ENCODE results near the gene SLX9. TPM values are rescaled to one million over a fixed set of nuclear protein-coding genes. Genes with fewer than 3 reads are reported as not detected.

The SLX9 gene
- total RNA-seq, 1 donor from 2014 or later: 38.8 TPM

DNA sequence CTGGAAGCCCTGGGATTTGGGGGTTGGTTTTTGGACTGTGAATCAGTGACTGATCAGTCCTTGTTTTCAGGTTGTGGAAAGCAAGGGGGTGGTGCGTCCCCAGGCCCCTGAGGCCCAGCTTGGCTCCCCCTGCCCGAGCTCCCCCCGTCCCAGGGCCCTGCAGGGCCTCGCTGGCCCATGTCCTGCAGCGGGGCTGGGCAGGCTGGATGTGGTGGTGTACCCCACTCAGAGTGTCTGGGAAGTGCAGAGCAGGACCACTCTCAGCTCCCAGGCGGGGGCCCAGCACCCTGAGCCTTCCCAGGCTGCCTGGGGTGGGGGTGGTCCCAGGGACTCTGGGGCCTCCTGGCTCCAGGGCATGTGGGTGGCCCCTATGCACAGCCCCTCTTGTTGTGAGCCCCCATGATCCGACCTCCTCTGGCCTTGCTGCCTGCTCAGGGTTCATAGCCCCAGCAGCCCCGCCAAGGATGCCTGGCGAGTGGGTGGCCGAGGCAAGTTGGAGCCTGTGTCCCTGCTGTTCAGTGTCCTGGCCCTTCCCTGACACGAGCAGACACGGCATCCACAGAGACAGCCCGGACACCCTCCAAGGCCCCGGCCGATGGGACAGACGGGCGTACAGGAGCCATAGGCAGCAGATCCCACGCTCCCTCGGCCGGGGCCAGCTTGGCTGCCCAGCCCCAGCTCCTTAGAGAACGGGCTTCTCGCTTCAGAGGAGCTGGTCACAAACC lies 37.9 kb downstream of the SLX9 start:
- FAIRE-seq (no peak), DNase-seq (ENCODE audit: low read depth) (no peak)
- Mint-ChIP-seq H3K4me3 (ENCODE audit: unreplicated experiment) (no peak overlapping the region), H3K27me3 (ENCODE audit: low read depth, unreplicated experiment) (no peaks in the 10 kb centered on the region), H3K4me1 (ENCODE audit: low read depth, unreplicated experiment) (peaks cover 7% of the 10 kb centered on the region), H3K36me3 (ENCODE audit: low read depth, unreplicated experiment) (peaks cover 5% of the 10 kb centered on the region), H3K27ac (ENCODE audit: unreplicated experiment) (no peak overlapping the region), H3K9me3 (ENCODE audit: unreplicated experiment) (peaks cover 2% of the 10 kb centered on the region)
- Histone ChIP-seq H3K36me3 (ENCODE audit: insufficient read depth, low read length) (no peaks in the 10 kb centered on the region), H3K27ac (ENCODE audit: low read depth, low read length) (no peak overlapping the region), H3K27me3 (ENCODE audit: insufficient read depth, low read length) (no peaks in the 10 kb centered on the region), H3K4me1 (ENCODE audit: insufficient read depth, low read length) (peaks cover 8% of the 10 kb centered on the region), H3K79me2 (ENCODE audit: insufficient read depth, low read length) (no peaks in the 10 kb centered on the region), H3K4me3 (ENCODE audit: insufficient read depth, low read depth, low read length) (no peak overlapping the region), H2AFZ (ENCODE audit: low read depth, low read length) (no peak overlapping the region), H4K20me1 (ENCODE audit: insufficient read depth, low read length) (peaks cover 15% of the 10 kb centered on the region), H3K9me3 (ENCODE audit: insufficient read depth, low read depth, low read length) (no peaks in the 10 kb centered on the region), H3K9ac (ENCODE audit: low read length) (no peak overlapping the region), H3K4me2 (ENCODE audit: low read length) (no peak overlapping the region)
- TF ChIP-seq, protein P1, sequence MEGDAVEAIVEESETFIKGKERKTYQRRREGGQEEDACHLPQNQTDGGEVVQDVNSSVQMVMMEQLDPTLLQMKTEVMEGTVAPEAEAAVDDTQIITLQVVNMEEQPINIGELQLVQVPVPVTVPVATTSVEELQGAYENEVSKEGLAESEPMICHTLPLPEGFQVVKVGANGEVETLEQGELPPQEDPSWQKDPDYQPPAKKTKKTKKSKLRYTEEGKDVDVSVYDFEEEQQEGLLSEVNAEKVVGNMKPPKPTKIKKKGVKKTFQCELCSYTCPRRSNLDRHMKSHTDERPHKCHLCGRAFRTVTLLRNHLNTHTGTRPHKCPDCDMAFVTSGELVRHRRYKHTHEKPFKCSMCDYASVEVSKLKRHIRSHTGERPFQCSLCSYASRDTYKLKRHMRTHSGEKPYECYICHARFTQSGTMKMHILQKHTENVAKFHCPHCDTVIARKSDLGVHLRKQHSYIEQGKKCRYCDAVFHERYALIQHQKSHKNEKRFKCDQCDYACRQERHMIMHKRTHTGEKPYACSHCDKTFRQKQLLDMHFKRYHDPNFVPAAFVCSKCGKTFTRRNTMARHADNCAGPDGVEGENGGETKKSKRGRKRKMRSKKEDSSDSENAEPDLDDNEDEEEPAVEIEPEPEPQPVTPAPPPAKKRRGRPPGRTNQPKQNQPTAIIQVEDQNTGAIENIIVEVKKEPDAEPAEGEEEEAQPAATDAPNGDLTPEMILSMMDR (IDR thresholded peaks at IDR 0.05; ENCODE audit: insufficient read depth, low read depth, low read length): no peak
- no peak for TF ChIP-seq EZH2 (IDR thresholded peaks at IDR 0.05; ENCODE audit: insufficient read depth, low read length)

DNA sequence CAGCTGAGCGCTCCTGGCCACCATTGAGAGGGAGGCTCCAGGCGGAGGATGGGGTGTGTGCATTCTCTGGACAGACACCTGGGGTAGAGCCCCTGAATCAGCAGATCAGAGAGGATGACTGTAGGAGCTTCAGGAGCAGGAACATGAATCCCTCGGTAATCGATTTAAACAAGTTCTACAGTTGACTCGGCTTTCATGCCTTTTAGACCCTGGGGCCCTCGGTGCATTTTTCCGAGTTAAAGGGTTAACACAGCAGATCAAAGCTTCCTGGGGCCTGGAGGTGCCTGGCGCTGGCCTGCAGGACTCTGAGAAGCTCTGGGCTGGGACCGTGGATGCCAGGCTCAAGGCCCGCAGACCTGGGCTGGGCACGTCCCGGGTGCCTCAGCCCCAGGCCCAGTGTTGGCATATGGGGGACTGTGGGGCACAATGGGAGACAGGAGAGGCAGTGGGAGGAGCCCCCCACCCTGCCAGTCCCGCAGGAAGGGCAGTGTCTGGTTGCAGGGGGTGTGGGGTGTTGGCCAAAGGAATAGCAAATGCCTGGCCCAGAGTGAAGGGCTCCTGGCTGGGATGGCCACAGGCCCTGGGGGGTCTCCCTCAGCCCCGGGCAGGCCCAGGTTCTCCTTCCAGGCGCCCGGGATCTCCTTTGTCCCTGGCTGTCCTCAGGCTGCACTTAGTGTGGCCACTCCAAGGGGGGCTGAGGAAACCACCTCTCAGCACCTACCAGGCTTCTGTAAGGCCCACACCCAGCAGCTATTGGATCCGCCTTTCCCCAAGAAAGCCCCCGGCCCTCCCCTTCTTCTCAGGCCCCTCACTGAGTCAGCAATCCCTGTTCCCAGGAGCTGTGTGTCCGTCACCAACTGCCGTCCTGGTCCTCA lies 40.1 kb downstream of the SLX9 start:
- peaks cover 5% of the 10 kb centered on the region for H3K36me3 Mint-ChIP-seq (ENCODE audit: low read depth, unreplicated experiment)
- peaks cover 2% of the 10 kb centered on the region for H3K9me3 Mint-ChIP-seq (ENCODE audit: unreplicated experiment)
- H3K27me3 ChIP-seq (ENCODE audit: insufficient read depth, low read length): no peaks in the 10 kb centered on the region
- H3K79me2 ChIP-seq (ENCODE audit: insufficient read depth, low read length): no peaks in the 10 kb centered on the region
- H3K27ac Mint-ChIP-seq (ENCODE audit: unreplicated experiment): no peak overlapping the region
- H3K4me3 ChIP-seq (ENCODE audit: insufficient read depth, low read depth, low read length): no peak overlapping the region
- H3K4me2 ChIP-seq (ENCODE audit: low read length): no peak overlapping the region
- no peak overlapping the region for H2AFZ ChIP-seq (ENCODE audit: low read depth, low read length)
- FAIRE-seq (no peak), DNase-seq (ENCODE audit: low read depth) (no peak)
- TF ChIP-seq EZH2 (IDR thresholded peaks at IDR 0.05; ENCODE audit: insufficient read depth, low read length): no peak
- TF ChIP-seq, protein P1 (IDR thresholded peaks at IDR 0.05; ENCODE audit: insufficient read depth, low read depth, low read length): no peak
- H3K27me3 Mint-ChIP-seq (ENCODE audit: low read depth, unreplicated experiment): no peaks in the 10 kb centered on the region
- peaks cover 7% of the 10 kb centered on the region for H4K20me1 ChIP-seq (ENCODE audit: insufficient read depth, low read length)
- no peak overlapping the region for H3K4me3 Mint-ChIP-seq (ENCODE audit: unreplicated experiment)
- peaks cover 15% of the 10 kb centered on the region for H3K4me1 ChIP-seq (ENCODE audit: insufficient read depth, low read length)
- no peak overlapping the region for H3K27ac ChIP-seq (ENCODE audit: low read depth, low read length)
- H3K9ac ChIP-seq (ENCODE audit: low read length): no peak overlapping the region
- no peaks in the 10 kb centered on the region for H3K36me3 ChIP-seq (ENCODE audit: insufficient read depth, low read length)
- no peaks in the 10 kb centered on the region for H3K9me3 ChIP-seq (ENCODE audit: insufficient read depth, low read depth, low read length)
- H3K4me1 Mint-ChIP-seq (ENCODE audit: low read depth, unreplicated experiment): peaks cover 4% of the 10 kb centered on the region

All from astrocyte (in vitro differentiated cells and primary cell).